ENCODE data around the gene PTMS. TPM values are rescaled to one million over a fixed set of nuclear protein-coding genes. Genes with fewer than 3 reads are reported as not detected.

The PTMS gene
- total RNA-seq, 1 donor, result 150 TPM

GRCh38 chr12:6791931-6792520 lies 25.9 kb downstream of the PTMS start:
- TF ChIP-seq CTCF (IDR thresholded peaks at IDR 0.05; ENCODE audit: insufficient read depth, low read depth, low read length), result no peak
- no peak for DNase-seq (ENCODE audit: low read depth)
- no peak overlapping the region for H3K4me3 ChIP-seq (ENCODE audit: low read depth, low read length)

- TF ChIP-seq CTCF (IDR thresholded peaks at IDR 0.05; ENCODE audit: insufficient read depth, low read depth, low read length), result no peak
- no peak for DNase-seq (ENCODE audit: low read depth)
- H3K4me3 ChIP-seq (ENCODE audit: low read depth, low read length), result no peak overlapping the region
Observed at GRCh38 chr12:6792522-6793201, 26.5 kb downstream of the PTMS start.

GRCh38 chr12:6795088-6795487 lies 28.9 kb downstream of the PTMS start:
- no peak for DNase-seq (ENCODE audit: low read depth)
- TF ChIP-seq CTCF (IDR thresholded peaks at IDR 0.05; ENCODE audit: insufficient read depth, low read depth, low read length), result no peak
- H3K4me3 ChIP-seq (ENCODE audit: low read depth, low read length), result no peak overlapping the region

GRCh38 chr12:6796576-6796975 lies 30.4 kb downstream of the PTMS start:
- no peak overlapping the region for H3K4me3 ChIP-seq (ENCODE audit: low read depth, low read length)
- no peak for DNase-seq (ENCODE audit: low read depth)
- no peak for TF ChIP-seq CTCF (IDR thresholded peaks at IDR 0.05; ENCODE audit: insufficient read depth, low read depth, low read length)

GRCh38 chr12:6799147-6799546 lies 33.0 kb downstream of the PTMS start:
- TF ChIP-seq CTCF (IDR thresholded peaks at IDR 0.05; ENCODE audit: insufficient read depth, low read depth, low read length), result no peak
- DNase-seq (ENCODE audit: low read depth), result no peak
- H3K4me3 ChIP-seq (ENCODE audit: low read depth, low read length), result no peak overlapping the region

- H3K4me3 ChIP-seq (ENCODE audit: low read depth, low read length), result no peak overlapping the region
- no peak for TF ChIP-seq CTCF (IDR thresholded peaks at IDR 0.05; ENCODE audit: insufficient read depth, low read depth, low read length)
- no peak for DNase-seq (ENCODE audit: low read depth)
Observed at GRCh38 chr12:6807170-6807569, 41.0 kb downstream of the PTMS start.

GRCh38 chr12:6809056-6809455 lies 42.9 kb downstream of the PTMS start:
- no peak overlapping the region for H3K4me3 ChIP-seq (ENCODE audit: low read depth, low read length)
- TF ChIP-seq CTCF (IDR thresholded peaks at IDR 0.05; ENCODE audit: insufficient read depth, low read depth, low read length), result no peak
- no peak for DNase-seq (ENCODE audit: low read depth)

Data from fibroblast of villous mesenchyme (primary cell).